PC-9 (cell line): ENCODE measurements around the gene ITGA3.

Experiments used
- EZH2 ChIP-seq: fragments of 200-600 bp; sonication (generic); IDR thresholded peaks from 2 replicates; pipeline ENCODE4 v1.8.0; 2017; ENCODE audit warnings: antibody characterized with exemption, low read depth
- TF ChIP-seq, protein P1 (sequence below): fragments of 200-600 bp; sonication (generic); conservative IDR thresholded peaks from 2 replicates; pipeline ENCODE4 v1.6.1; 2017; ENCODE audit warnings: mixed run types, antibody characterized with exemption, mild to moderate bottlenecking, moderate library complexity

- TF ChIP-seq, protein P1, sequence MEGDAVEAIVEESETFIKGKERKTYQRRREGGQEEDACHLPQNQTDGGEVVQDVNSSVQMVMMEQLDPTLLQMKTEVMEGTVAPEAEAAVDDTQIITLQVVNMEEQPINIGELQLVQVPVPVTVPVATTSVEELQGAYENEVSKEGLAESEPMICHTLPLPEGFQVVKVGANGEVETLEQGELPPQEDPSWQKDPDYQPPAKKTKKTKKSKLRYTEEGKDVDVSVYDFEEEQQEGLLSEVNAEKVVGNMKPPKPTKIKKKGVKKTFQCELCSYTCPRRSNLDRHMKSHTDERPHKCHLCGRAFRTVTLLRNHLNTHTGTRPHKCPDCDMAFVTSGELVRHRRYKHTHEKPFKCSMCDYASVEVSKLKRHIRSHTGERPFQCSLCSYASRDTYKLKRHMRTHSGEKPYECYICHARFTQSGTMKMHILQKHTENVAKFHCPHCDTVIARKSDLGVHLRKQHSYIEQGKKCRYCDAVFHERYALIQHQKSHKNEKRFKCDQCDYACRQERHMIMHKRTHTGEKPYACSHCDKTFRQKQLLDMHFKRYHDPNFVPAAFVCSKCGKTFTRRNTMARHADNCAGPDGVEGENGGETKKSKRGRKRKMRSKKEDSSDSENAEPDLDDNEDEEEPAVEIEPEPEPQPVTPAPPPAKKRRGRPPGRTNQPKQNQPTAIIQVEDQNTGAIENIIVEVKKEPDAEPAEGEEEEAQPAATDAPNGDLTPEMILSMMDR = no peak
- no peak for TF ChIP-seq EZH2
Measured at GRCh38 chr17:50118828-50119218, 62.9 kb downstream of the ITGA3 start.
